GM23338 (cell line): ENCODE data around the gene DOCK2. TPM values are rescaled to one million over a fixed set of nuclear protein-coding genes. Genes with fewer than 3 reads are reported as not detected.
A peak's percentile ranks its signal among the peaks of the same experiment; 100 is the strongest.

Source experiments
- ATAC-seq: fragments of 200-7000 bp; cut with Tn5 transposase; 3 replicates; pipeline ENCODE4 v1.9.1; 2020
- DNase-seq: peaks from one replicate; pipeline ENCODE4 v3.0.0-alpha.2; 2015; ENCODE audit warnings: low spot score
- H2AFZ ChIP-seq: fragments of 200-600 bp; sonication (generic); 2 replicates; pipeline ENCODE4 v1.8.0; 2016; ENCODE audit warnings: antibody characterized with exemption, mild to moderate bottlenecking, moderate library complexity
- H3F3A ChIP-seq: fragments of 200-600 bp; sonication (generic); replicated peaks from 2 replicates; pipeline ENCODE4 v1.8.0; 2017; ENCODE audit warnings: antibody characterized with exemption, mixed run types, low read depth
- H3K27ac ChIP-seq: fragments of 200-600 bp; sonication (generic); 2 replicates; pipeline ENCODE4 v1.6.1; 2016; ENCODE audit warnings: low read depth
- H3K27me3 ChIP-seq: fragments of 200-600 bp; sonication (generic); 2 replicates; pipeline ENCODE4 v1.8.0; 2016; ENCODE audit warnings: mild to moderate bottlenecking, mixed run types, moderate library complexity; ENCODE audit not compliant: insufficient read depth
- H3K36me3 ChIP-seq: fragments of 200-600 bp; sonication (generic); 2 replicates; pipeline ENCODE4 v1.8.0; 2016; ENCODE audit warnings: mild to moderate bottlenecking; ENCODE audit not compliant: insufficient read depth
- H3K4me1 ChIP-seq: fragments of 200-600 bp; sonication (generic); 2 replicates; pipeline ENCODE4 v1.8.0; 2016; ENCODE audit warnings: mild to moderate bottlenecking, moderate library complexity; ENCODE audit not compliant: insufficient read depth
- H3K4me2 ChIP-seq: fragments of 200-600 bp; sonication (generic); 2 replicates; pipeline ENCODE4 v1.7.1; 2017; ENCODE audit warnings: mixed run types
- H3K4me3 ChIP-seq: fragments of 200-600 bp; sonication (generic); 2 replicates; pipeline ENCODE4 v1.6.1; 2016; ENCODE audit warnings: mixed run types
- H3K79me2 ChIP-seq: fragments of 200-600 bp; sonication (generic); replicated peaks from 2 replicates; pipeline ENCODE4 v1.8.0; 2017; ENCODE audit warnings: mild to moderate bottlenecking; ENCODE audit not compliant: insufficient read depth
- H3K9me2 ChIP-seq: fragments of 200-600 bp; sonication (generic); 2 replicates; pipeline ENCODE4 v1.8.0; 2017; ENCODE audit not compliant: insufficient read depth
- H4K20me1 ChIP-seq: fragments of 200-600 bp; sonication (generic); replicated peaks from 2 replicates; pipeline ENCODE4 v1.8.0; 2017; ENCODE audit warnings: mild to moderate bottlenecking; ENCODE audit not compliant: insufficient read depth
- H3K27ac Mint-ChIP-seq: 2 replicates; pipeline ENCODE4 v1.8.0; 2020; ENCODE audit warnings: inconsistent platforms, mild to moderate bottlenecking, moderate library complexity, mixed read lengths
- H3K27me3 Mint-ChIP-seq: 3 replicates; pipeline ENCODE4 v1.8.0; 2022; ENCODE audit warnings: low read depth, mild to moderate bottlenecking, moderate library complexity, mixed read lengths, inconsistent platforms; ENCODE audit not compliant: insufficient read depth, poor library complexity
- H3K36me3 Mint-ChIP-seq: 3 replicates; pipeline ENCODE4 v1.8.0; 2021; ENCODE audit warnings: low read depth, mild to moderate bottlenecking, inconsistent platforms, moderate library complexity, mixed read lengths
- H3K4me1 Mint-ChIP-seq: 3 replicates; pipeline ENCODE4 v1.8.0; 2020; ENCODE audit warnings: mild to moderate bottlenecking, inconsistent platforms, mixed read lengths
- H3K4me3 Mint-ChIP-seq: 3 replicates; pipeline ENCODE4 v1.8.0; 2021; ENCODE audit warnings: moderate library complexity, mild to moderate bottlenecking, inconsistent platforms, mixed read lengths
- H3K9me3 Mint-ChIP-seq: 3 replicates; pipeline ENCODE4 v1.8.0; 2020; ENCODE audit warnings: moderate library complexity, mild to moderate bottlenecking, inconsistent platforms, mixed read lengths
- CREB1 ChIP-seq: fragments of 250-450 bp; sonication (Bioruptor Pico); IDR thresholded peaks from 2 replicates; pipeline ENCODE4 v1.5.0; 2020; ENCODE audit warnings: low read depth, mild to moderate bottlenecking, moderate library complexity
- EZH2 ChIP-seq: fragments of 200-600 bp; sonication (generic); IDR thresholded peaks from one replicate; pipeline ENCODE4 v1.8.0; 2017; ENCODE audit warnings: antibody characterized with exemption, mild to moderate bottlenecking, low read depth; ENCODE audit not compliant: unreplicated experiment
- EZH2phosphoT487 ChIP-seq: fragments of 200-600 bp; sonication (generic); IDR thresholded peaks from one replicate; pipeline ENCODE4 v1.8.1; 2018; ENCODE audit warnings: antibody characterized with exemption; ENCODE audit not compliant: unreplicated experiment
- JUNB ChIP-seq: IDR thresholded peaks from one replicate; pipeline ENCODE4 v1.6.1; 2016; ENCODE audit warnings: antibody characterized with exemption; ENCODE audit not compliant: unreplicated experiment
- NANOG ChIP-seq: IDR thresholded peaks from 2 replicates; pipeline ENCODE4 v1.6.1; 2016; ENCODE audit warnings: antibody characterized with exemption, borderline replicate concordance
- POLR2AphosphoS5 ChIP-seq: IDR thresholded peaks from 2 replicates; pipeline ENCODE4 v1.6.1; 2016; ENCODE audit warnings: antibody characterized with exemption, low read depth
- STAT1 ChIP-seq: IDR thresholded peaks from one replicate; pipeline ENCODE4 v1.6.1; 2016; ENCODE audit warnings: antibody characterized with exemption; ENCODE audit not compliant: unreplicated experiment
- ZNF114 ChIP-seq: fragments of 250-450 bp; sonication (Bioruptor Pico); IDR thresholded peaks from 2 replicates; pipeline ENCODE4 v1.5.0; 2020; ENCODE audit warnings: mild to moderate bottlenecking, moderate library complexity
- ZNF331 ChIP-seq: fragments of 250-450 bp; sonication (Bioruptor Pico); IDR thresholded peaks from 2 replicates; pipeline ENCODE4 v1.5.0; 2020; ENCODE audit warnings: low read depth, mild to moderate bottlenecking, moderate library complexity
- ZNF462 ChIP-seq: fragments of 250-450 bp; sonication (Bioruptor Pico); IDR thresholded peaks from 2 replicates; pipeline ENCODE4 v1.5.0; 2020; ENCODE audit warnings: mild to moderate bottlenecking, moderate library complexity
- polyA plus RNA-seq: library from polyadenylated mRNA; unstranded; fragments of >200 nt; fragmentation: Nextera tagmentation; extraction: Ambion mirVana; gene quantifications from 2 replicates; pipeline ENCODE4 v1.2.1, GENCODE V29; 2016
- total RNA-seq: library from RNA; depleted of rRNA; stranded (reverse); fragments of >200 nt; shearing (Covaris generic); gene quantifications from 2 replicates; pipeline ENCODE4 v1.2.3, GENCODE V29; 2014
- TF ChIP-seq, protein P1 (sequence below): IDR thresholded peaks from 2 replicates; pipeline ENCODE4 v1.6.1; 2016; ENCODE audit warnings: antibody characterized with exemption
- TF ChIP-seq, protein P2 (sequence below): IDR thresholded peaks from one replicate; pipeline ENCODE4 v1.6.1; 2018; ENCODE audit warnings: antibody characterized with exemption; ENCODE audit not compliant: unreplicated experiment

DOCK2 gene
- total and polyA plus RNA-seq, 2 experiments from 2014 or later, result 3.7 to 9.4 TPM

DNA sequence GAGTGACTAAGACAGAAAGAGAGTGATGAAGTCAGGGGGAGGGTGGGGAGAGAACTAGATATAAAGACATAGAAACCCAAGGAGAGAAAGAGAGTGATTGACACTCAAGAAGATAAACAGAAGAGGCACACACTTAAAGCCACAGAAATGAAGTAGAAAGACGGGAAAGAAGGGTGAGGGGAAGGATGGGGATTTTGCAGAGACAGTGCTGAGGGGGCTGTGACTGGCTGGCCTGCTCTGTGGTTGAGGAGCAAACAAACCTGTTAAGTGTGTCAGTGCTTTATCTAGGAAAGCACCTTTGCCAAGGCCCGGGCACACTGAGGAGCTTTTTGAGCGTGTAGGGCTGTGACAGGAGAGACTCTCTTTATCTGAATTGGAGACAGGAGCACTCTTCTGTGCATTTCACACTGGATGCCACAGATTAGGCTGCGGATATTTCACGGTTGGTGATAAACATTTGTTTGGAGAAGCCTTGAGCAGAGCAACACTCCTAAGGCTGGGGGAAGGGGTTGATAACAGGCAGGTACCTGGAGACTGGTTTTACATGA, 109.1 kb downstream of the DOCK2 start:
- H3K4me2 ChIP-seq, result no peak overlapping the region
- Mint-ChIP-seq H3K27ac (peak overlapping the region; percentile 33; the same call in 1 of the 2 replicates), H3K4me3 (no peak overlapping the region), H3K4me1 (peaks cover 18% of the 10 kb centered on the region), H3K9me3 (no peaks in the 10 kb centered on the region), H3K27me3 (peaks cover 3% of the 10 kb centered on the region), H3K36me3 (no peaks in the 10 kb centered on the region)
- no peak overlapping the region for H3K4me3 ChIP-seq
- no peaks in the 10 kb centered on the region for H3K79me2 ChIP-seq
- ATAC-seq (peak; percentile 48), DNase-seq (no peak)
- no peak overlapping the region for H3K27ac ChIP-seq
- H3K27me3 ChIP-seq, result no peaks in the 10 kb centered on the region
- no peak overlapping the region for H2AFZ ChIP-seq
- no peaks in the 10 kb centered on the region for H3F3A ChIP-seq
- TF ChIP-seq ZNF114 (no peak), ZNF462 (CRISPR knock-in tag) (no peak), CREB1 (CRISPR knock-in tag) (no peak), POLR2AphosphoS5 (no peak), ZNF331 (CRISPR knock-in tag) (no peak), EZH2phosphoT487 (no peak), EZH2 (no peak), STAT1 (no peak), JUNB (no peak), NANOG (no peak)
- TF ChIP-seq, protein P1, sequence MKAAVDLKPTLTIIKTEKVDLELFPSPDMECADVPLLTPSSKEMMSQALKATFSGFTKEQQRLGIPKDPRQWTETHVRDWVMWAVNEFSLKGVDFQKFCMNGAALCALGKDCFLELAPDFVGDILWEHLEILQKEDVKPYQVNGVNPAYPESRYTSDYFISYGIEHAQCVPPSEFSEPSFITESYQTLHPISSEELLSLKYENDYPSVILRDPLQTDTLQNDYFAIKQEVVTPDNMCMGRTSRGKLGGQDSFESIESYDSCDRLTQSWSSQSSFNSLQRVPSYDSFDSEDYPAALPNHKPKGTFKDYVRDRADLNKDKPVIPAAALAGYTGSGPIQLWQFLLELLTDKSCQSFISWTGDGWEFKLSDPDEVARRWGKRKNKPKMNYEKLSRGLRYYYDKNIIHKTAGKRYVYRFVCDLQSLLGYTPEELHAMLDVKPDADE, result no peak
- TF ChIP-seq, protein P2, sequence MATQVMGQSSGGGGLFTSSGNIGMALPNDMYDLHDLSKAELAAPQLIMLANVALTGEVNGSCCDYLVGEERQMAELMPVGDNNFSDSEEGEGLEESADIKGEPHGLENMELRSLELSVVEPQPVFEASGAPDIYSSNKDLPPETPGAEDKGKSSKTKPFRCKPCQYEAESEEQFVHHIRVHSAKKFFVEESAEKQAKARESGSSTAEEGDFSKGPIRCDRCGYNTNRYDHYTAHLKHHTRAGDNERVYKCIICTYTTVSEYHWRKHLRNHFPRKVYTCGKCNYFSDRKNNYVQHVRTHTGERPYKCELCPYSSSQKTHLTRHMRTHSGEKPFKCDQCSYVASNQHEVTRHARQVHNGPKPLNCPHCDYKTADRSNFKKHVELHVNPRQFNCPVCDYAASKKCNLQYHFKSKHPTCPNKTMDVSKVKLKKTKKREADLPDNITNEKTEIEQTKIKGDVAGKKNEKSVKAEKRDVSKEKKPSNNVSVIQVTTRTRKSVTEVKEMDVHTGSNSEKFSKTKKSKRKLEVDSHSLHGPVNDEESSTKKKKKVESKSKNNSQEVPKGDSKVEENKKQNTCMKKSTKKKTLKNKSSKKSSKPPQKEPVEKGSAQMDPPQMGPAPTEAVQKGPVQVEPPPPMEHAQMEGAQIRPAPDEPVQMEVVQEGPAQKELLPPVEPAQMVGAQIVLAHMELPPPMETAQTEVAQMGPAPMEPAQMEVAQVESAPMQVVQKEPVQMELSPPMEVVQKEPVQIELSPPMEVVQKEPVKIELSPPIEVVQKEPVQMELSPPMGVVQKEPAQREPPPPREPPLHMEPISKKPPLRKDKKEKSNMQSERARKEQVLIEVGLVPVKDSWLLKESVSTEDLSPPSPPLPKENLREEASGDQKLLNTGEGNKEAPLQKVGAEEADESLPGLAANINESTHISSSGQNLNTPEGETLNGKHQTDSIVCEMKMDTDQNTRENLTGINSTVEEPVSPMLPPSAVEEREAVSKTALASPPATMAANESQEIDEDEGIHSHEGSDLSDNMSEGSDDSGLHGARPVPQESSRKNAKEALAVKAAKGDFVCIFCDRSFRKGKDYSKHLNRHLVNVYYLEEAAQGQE, result no peak
- H3K36me3 ChIP-seq, result no peaks in the 10 kb centered on the region
- no peaks in the 10 kb centered on the region for H3K9me2 ChIP-seq
- no peaks in the 10 kb centered on the region for H4K20me1 ChIP-seq
- peaks cover 6% of the 10 kb centered on the region; the same call in 1 of the 2 replicates for H3K4me1 ChIP-seq
